Activated CD4-positive, alpha-beta memory T cell treated with anti-CD3 and anti-CD28 coated beads, Interleukin-2, amount 10 ng/mL, durations not matched to agents 7 days and 5 days (primary cell): ENCODE data around the gene GLI3. TPM values are rescaled to one million over a fixed set of nuclear protein-coding genes. Genes with fewer than 3 reads are reported as not detected.

ENCODE experiments used
- CTCF ChIA-PET: fragments of 350-600 bp; sonication (Branson Sonifier 250); formaldehyde crosslinking; loops from one replicate; lab custom pipeline; 2021; ENCODE audit warnings: antibody characterized with exemption, inconsistent platforms; lab: Charles Lee
- POLR2A ChIA-PET: fragments of 350-600 bp; sonication (Branson Sonifier 250); formaldehyde crosslinking; loops from one replicate; lab custom pipeline; 2021; ENCODE audit warnings: antibody characterized with exemption; lab: Charles Lee
- DNase-seq: peaks from one replicate; pipeline ENCODE4 v3.0.0-alpha.2; 2020
- H3K27ac Mint-ChIP-seq: one replicate; pipeline ENCODE4 v1.8.0; 2021; ENCODE audit warnings: mild to moderate bottlenecking, mixed read lengths
- H3K27me3 Mint-ChIP-seq: one replicate; pipeline ENCODE4 v1.8.0; 2021; ENCODE audit warnings: mixed read lengths
- H3K36me3 Mint-ChIP-seq: one replicate; pipeline ENCODE4 v1.8.0; 2021; ENCODE audit warnings: low read depth, mixed read lengths
- H3K4me1 Mint-ChIP-seq: one replicate; pipeline ENCODE4 v1.8.0; 2021; ENCODE audit warnings: mixed read lengths
- H3K4me3 Mint-ChIP-seq: one replicate; pipeline ENCODE4 v1.8.0; 2021; ENCODE audit warnings: mild to moderate bottlenecking, mixed read lengths
- H3K9me3 Mint-ChIP-seq: one replicate; pipeline ENCODE4 v1.8.0; 2021; ENCODE audit warnings: mixed read lengths
- total RNA-seq, 2 experiments: library from RNA; stranded (reverse); gene quantifications; one replicate each; pipeline ENCODE4 v1.2.3, GENCODE V29; 2021

GLI3 gene
- total RNA-seq, 2 experiments from 2014 or later = not detected

DNA sequence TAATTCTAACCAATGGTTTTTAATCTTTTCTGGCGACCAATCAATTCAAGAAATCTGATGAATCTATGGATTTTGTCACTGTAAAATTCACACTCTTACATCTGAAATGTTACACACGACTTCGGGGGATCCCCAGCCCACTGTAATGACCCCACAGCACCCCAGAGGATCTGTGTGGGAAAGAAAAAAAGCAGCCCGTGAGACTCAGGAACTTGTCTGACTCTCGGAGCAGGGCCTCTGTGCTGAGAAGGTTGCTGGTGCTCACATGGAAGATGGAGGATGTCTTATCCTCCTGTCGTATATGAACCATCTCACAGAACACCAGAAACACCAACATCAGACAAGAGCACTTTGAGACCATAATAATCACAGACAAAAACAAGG, 305.8 kb downstream of the GLI3 start:
- H3K4me3 Mint-ChIP-seq = no peak overlapping the region
- ChIA-PET POLR2A (no interaction called here), CTCF (no interaction called here)
- H3K27me3 Mint-ChIP-seq = peaks cover 15% of the 10 kb centered on the region
- H3K36me3 Mint-ChIP-seq = no peaks in the 10 kb centered on the region
- H3K27ac Mint-ChIP-seq = no peak overlapping the region
- no peaks in the 10 kb centered on the region for H3K9me3 Mint-ChIP-seq
- no peak for DNase-seq
- H3K4me1 Mint-ChIP-seq = peaks cover 3% of the 10 kb centered on the region

DNA sequence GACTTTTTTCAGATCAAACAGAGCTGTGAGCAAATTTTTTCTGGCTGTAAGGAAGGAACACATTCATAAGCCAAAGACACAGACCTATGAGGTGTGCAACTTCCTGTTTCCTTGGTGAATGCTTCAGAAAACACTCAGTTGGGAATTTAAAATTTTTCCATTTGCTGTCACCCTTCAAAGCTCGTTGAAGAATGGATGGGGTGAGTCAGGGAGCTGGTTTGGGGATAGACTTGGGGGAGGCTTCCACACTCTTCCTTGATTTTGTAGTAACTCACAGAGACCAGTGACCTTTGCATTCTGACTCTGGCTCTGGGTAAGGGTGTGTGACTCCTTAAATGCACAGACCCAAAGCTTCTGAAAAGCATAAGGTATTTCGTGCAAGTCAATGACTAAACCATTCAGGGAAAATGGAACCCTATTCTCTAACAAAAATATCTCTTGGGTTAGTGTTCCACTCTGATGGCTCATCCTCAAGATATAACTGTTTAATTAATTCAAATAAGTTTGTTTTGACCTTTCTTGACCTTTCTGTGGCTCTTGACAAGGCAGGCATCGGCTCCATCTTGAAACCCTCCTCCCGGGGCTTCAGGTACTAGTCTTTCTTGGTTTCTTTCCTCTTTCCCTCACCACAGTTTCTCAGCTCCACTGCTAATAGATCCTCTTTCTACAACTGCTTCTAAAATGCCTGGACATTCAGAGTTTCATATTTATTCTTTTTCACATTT, 306.3 kb downstream of the GLI3 start:
- H3K27me3 Mint-ChIP-seq = peaks cover 15% of the 10 kb centered on the region
- H3K27ac Mint-ChIP-seq = no peak overlapping the region
- H3K4me3 Mint-ChIP-seq = no peak overlapping the region
- H3K9me3 Mint-ChIP-seq = no peaks in the 10 kb centered on the region
- ChIA-PET CTCF (interaction anchor here (1.1 kb wide), 1 partner anchor 10 kb away, joined by 3 read pairs; no protein-coding TSS in a partner anchor), POLR2A (no interaction called here)
- H3K36me3 Mint-ChIP-seq = no peaks in the 10 kb centered on the region
- DNase-seq = no peak
- peaks cover 3% of the 10 kb centered on the region for H3K4me1 Mint-ChIP-seq

DNA sequence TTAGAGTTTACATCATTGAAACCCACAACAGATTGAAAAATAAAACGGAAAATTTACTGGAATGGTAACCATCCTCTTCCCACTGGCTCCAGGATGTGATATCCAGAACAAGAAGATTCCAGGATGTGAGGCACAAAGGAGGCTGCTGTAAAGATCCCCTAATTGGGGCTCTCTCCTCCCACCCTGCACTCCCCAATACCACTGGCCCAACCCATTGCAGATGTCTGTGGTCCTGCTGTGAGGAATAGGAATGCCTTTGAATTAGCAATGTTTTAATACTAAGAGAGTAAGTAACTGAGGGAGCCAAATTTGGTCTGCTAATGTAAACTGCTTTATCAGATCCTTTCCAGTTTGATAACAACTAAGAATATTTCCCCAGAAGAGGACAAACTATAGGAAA, 308.2 kb downstream of the GLI3 start:
- peaks cover 3% of the 10 kb centered on the region for H3K4me1 Mint-ChIP-seq
- ChIA-PET POLR2A (no interaction called here), CTCF (no interaction called here)
- no peaks in the 10 kb centered on the region for H3K9me3 Mint-ChIP-seq
- H3K27ac Mint-ChIP-seq = no peak overlapping the region
- DNase-seq = no peak
- H3K4me3 Mint-ChIP-seq = no peak overlapping the region
- H3K27me3 Mint-ChIP-seq = peaks cover 15% of the 10 kb centered on the region
- H3K36me3 Mint-ChIP-seq = no peaks in the 10 kb centered on the region

DNA sequence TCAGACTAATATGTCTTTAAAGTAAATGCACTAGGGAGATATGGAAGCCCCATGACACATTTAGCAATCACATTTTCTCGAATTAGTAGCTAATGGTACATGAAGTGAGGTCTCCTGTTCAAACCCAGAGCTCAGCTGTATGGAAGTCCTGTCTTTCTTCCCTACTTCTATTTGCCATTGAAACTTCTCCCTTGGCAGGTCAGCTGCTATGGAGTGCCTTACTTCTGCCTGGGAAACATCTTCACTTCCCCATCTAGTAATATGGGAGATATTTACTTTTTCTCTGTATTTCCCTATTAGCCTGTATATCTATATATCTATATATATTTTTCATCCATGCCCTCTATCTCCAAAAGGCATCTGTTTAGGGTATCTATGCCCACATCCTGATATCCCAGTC, 308.8 kb downstream of the GLI3 start:
- Mint-ChIP-seq H3K9me3 (no peaks in the 10 kb centered on the region), H3K36me3 (no peaks in the 10 kb centered on the region), H3K4me1 (peaks cover 3% of the 10 kb centered on the region), H3K4me3 (no peak overlapping the region), H3K27ac (no peak overlapping the region), H3K27me3 (peaks cover 15% of the 10 kb centered on the region)
- ChIA-PET POLR2A (no interaction called here), CTCF (no interaction called here)
- no peak for DNase-seq

DNA sequence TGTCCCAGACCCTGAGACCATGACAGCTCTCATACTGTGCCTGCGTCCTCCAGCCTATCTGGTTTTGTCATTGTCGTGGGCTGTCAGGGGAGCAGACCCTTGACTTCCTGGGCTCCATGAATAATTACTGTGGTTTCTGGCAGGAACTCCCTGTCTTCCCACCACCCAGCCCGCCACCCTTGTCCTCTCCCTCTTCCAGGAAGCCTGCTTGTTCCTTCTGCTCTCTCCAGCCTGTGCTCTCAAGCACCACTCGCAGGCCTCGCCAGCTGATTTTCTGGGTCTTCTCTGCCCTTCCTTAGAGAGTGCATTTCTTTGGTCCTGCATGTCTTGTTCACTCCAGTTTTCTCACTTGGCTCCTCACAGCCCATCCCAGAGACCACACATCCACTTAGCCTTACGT, 309.6 kb downstream of the GLI3 start:
- CTCF ChIA-PET = interaction anchor here (1.1 kb wide), 1 partner anchor 13 kb away, joined by 3 read pairs; no protein-coding TSS in a partner anchor
- Mint-ChIP-seq H3K9me3 (no peaks in the 10 kb centered on the region), H3K36me3 (no peaks in the 10 kb centered on the region), H3K4me3 (no peak overlapping the region), H3K27me3 (peaks cover 15% of the 10 kb centered on the region), H3K4me1 (peaks cover 3% of the 10 kb centered on the region), H3K27ac (no peak overlapping the region)
- DNase-seq = no peak
- POLR2A ChIA-PET = no interaction called here

DNA sequence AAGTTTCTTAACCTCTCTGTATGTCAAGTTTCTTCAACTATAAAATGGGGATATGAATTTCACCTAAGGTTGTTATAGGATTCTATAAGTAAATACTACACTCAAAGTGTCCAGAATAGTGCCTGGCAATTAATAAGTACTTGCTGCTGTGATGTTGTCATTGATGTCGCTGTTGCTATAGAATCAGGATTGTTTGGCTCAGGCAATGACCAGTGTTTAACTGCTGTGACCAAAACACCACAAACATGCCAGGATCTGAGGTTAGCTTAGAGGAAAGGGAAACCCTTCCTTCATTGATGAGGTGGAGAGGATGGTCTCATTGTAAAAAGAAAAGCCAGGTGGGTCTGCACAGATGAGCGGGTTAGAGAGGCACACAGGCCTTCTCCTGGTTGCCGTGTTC, 311.1 kb downstream of the GLI3 start:
- DNase-seq = no peak
- Mint-ChIP-seq H3K36me3 (no peaks in the 10 kb centered on the region), H3K4me1 (peaks cover 3% of the 10 kb centered on the region), H3K27me3 (peaks cover 19% of the 10 kb centered on the region), H3K4me3 (no peak overlapping the region), H3K9me3 (no peaks in the 10 kb centered on the region), H3K27ac (no peak overlapping the region)
- POLR2A ChIA-PET = no interaction called here
- CTCF ChIA-PET = no interaction called here

DNA sequence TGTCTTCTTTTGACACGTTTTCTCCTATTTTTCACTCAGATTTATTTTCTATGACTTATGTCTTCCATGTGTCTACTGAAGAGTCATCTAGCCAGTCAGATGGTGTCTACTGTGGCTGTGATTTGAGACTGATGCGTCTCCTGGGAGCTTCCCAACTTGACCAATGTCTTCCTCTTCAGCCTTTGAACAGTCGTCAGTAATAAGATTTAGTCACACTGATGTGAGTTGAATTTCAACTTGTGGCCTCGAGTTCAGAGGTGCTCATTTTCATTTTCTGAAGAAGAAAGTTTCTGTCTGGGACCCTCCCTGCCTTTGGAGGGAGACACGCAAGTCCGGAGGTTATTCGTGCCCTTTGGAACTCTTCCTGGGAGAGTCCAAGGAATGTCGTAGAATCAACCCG, 312.2 kb downstream of the GLI3 start:
- H3K27me3 Mint-ChIP-seq = peaks cover 28% of the 10 kb centered on the region
- no peak overlapping the region for H3K4me3 Mint-ChIP-seq
- ChIA-PET CTCF (no interaction called here), POLR2A (no interaction called here)
- H3K4me1 Mint-ChIP-seq = peaks cover 3% of the 10 kb centered on the region
- DNase-seq = no peak
- H3K36me3 Mint-ChIP-seq = no peaks in the 10 kb centered on the region
- no peak overlapping the region for H3K27ac Mint-ChIP-seq
- H3K9me3 Mint-ChIP-seq = no peaks in the 10 kb centered on the region

DNA sequence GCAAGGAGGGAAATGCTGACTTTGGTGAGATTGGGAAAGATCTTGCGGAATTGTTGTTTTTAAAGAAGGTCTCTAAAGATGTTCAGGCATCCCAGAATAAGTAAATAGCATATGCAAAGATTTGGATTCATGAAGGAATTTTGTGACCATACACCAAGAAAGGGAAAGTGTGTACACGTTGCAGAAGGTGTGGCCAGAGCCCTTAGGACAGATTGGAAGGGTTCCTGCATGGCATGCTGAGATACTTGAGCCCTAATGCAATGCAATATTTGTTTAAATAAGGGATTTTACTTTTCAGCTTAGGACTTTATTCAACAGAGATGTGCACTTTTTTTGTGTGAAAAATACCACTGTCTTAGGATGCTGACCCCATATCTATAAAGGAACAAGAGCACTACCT, 314.6 kb downstream of the GLI3 start:
- no peak overlapping the region for H3K27ac Mint-ChIP-seq
- peaks cover 28% of the 10 kb centered on the region for H3K27me3 Mint-ChIP-seq
- no peaks in the 10 kb centered on the region for H3K4me1 Mint-ChIP-seq
- POLR2A ChIA-PET = no interaction called here
- H3K4me3 Mint-ChIP-seq = no peak overlapping the region
- CTCF ChIA-PET = interaction anchor here (2.1 kb wide), 1 partner anchor 19 kb away, joined by 6 read pairs; no protein-coding TSS in a partner anchor
- no peaks in the 10 kb centered on the region for H3K9me3 Mint-ChIP-seq
- no peaks in the 10 kb centered on the region for H3K36me3 Mint-ChIP-seq
- no peak for DNase-seq

DNA sequence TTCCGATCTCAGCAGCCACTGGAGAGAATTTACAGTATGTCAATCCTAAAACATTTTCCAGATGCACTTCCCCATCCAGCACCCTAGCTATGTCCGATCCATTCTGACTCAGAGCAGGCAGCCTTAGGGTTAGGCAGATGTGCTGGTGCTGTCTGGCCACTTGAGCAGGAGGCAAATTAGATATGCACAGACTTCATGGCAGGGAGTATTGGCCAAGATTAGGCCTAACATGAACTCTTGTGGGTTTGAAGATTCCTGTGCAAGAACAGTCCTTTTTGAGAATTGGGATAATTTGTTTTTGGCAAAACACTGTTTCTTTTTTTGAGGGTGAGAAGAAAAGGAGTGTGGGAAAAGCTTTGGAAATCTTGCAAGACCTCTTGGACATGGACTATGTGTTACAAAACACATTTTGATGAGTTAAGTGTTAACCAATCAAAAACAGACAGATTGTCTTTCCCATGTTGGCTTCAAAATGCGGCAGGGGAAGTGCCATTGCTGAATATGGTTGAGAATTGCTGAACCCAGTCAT, 315.5 kb downstream of the GLI3 start:
- POLR2A ChIA-PET = no interaction called here
- Mint-ChIP-seq H3K27me3 (peaks cover 28% of the 10 kb centered on the region), H3K4me1 (no peaks in the 10 kb centered on the region), H3K4me3 (no peak overlapping the region), H3K27ac (no peak overlapping the region), H3K9me3 (no peaks in the 10 kb centered on the region), H3K36me3 (no peaks in the 10 kb centered on the region)
- no peak for DNase-seq
- CTCF ChIA-PET = interaction anchor here (2.1 kb wide), 1 partner anchor 19 kb away, joined by 6 read pairs; no protein-coding TSS in a partner anchor

DNA sequence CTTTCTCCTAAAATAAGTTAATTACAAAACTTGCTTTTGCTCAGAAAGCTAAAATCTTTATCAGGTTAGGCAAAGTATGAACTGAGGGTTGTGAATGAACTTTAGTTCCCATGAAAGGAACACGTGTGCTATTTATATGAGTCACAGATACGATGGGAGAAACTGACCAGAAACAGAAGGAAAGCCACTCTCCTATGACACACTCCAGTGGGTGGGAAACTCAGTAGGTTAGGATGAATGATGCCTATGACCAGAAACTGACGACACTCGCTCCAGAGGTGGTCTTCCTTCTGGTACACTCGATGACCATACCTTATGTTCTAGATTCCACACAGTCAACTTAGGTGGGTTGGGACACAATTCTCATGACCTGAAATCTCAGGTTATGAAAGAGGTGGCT, 318.4 kb downstream of the GLI3 start:
- H3K36me3 Mint-ChIP-seq = no peaks in the 10 kb centered on the region
- no peaks in the 10 kb centered on the region for H3K4me1 Mint-ChIP-seq
- peaks cover 31% of the 10 kb centered on the region for H3K27me3 Mint-ChIP-seq
- no peak for DNase-seq
- CTCF ChIA-PET = no interaction called here
- H3K4me3 Mint-ChIP-seq = no peak overlapping the region
- POLR2A ChIA-PET = no interaction called here
- no peaks in the 10 kb centered on the region for H3K9me3 Mint-ChIP-seq
- no peak overlapping the region for H3K27ac Mint-ChIP-seq

DNA sequence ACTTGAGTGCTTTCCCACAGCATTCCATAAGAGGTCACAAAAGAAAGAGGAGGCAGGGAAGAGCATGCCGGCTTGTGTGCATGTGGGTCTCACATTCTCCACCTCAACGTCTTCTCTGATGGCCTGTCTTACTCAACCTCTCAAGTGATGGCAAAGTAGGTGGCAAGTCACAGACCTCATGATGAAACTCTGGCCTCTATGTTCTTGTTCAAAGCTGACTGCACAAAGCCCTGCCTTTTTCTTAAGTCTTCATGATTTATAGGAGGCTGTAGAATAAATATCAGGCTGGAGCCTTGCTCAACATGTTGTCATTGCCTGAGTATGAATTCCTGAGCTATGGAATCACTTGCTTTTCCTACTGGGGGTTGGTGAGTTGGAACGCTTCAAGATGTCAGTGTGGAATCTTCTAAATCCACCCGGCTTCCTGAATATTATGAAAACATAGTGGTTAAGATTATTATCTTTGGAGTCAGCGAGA, 320.5 kb downstream of the GLI3 start:
- no peaks in the 10 kb centered on the region for H3K4me1 Mint-ChIP-seq
- ChIA-PET CTCF (no interaction called here), POLR2A (no interaction called here)
- H3K9me3 Mint-ChIP-seq = no peaks in the 10 kb centered on the region
- peaks cover 29% of the 10 kb centered on the region for H3K27me3 Mint-ChIP-seq
- no peaks in the 10 kb centered on the region for H3K36me3 Mint-ChIP-seq
- no peak for DNase-seq
- no peak overlapping the region for H3K4me3 Mint-ChIP-seq
- no peak overlapping the region for H3K27ac Mint-ChIP-seq

DNA sequence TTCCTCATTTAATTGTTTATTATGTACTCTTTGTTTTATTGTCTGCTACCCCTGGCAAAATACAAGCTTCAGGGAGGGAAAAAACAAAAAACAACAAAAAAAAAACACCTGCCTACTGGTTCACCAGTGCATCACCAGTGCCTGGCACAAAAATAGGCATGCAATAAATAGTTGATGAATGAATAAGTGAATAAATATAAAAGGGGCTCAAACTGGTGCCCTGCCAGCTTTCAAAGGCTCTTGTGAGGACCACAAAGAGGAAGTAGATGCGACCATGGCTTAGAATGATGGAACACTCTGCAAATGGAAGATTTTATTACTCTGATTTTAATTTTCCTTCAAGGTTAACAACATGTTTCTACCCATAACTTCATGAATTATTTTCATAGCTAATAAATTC, 321.1 kb downstream of the GLI3 start:
- POLR2A ChIA-PET = no interaction called here
- no peak for DNase-seq
- CTCF ChIA-PET = interaction anchor here (1.8 kb wide), 1 partner anchor 26 kb away, joined by 5 read pairs; no protein-coding TSS in a partner anchor
- Mint-ChIP-seq H3K9me3 (no peaks in the 10 kb centered on the region), H3K27me3 (peaks cover 25% of the 10 kb centered on the region), H3K36me3 (no peaks in the 10 kb centered on the region), H3K4me1 (no peaks in the 10 kb centered on the region), H3K4me3 (no peak overlapping the region), H3K27ac (no peak overlapping the region)

DNA sequence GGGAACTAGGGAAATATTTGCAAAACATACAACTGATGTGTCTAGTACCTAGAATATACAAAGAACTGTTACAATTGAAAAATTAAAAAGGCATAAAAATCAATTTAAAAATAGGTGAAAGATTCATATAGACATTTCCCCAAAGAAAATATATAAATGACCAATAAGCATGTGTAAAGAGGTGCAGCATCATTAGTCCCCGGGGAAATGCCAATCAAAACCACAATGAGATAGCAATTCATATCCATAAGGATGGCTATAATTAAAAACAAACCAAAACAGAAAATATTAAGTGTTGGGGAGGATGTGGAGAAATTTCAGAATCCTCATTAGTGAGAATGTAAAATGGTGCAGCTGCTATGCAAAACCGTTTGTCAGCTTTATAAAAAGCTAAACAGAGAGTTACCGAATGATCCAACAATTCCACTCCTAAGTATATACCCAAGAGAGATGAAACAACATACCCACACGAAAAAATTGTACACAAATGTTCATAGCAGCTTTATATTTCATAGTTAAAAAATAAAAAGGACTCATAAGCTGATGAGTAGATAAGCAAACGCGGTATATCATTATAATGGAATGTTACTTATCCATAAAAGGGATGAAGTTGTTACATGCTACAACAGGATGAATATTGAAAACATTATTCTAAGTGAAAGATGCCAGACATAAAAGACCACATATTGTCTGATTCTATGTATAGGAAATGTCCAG, 324.0 kb downstream of the GLI3 start:
- no peak overlapping the region for H3K27ac Mint-ChIP-seq
- no peaks in the 10 kb centered on the region for H3K9me3 Mint-ChIP-seq
- no peaks in the 10 kb centered on the region for H3K36me3 Mint-ChIP-seq
- CTCF ChIA-PET = interaction anchor here (0.7 to 1.3 kb wide), 2 partner anchors 30 to 1660 kb away, joined by 3 read pairs; no protein-coding TSS in a partner anchor
- DNase-seq = no peak
- no peak overlapping the region for H3K4me3 Mint-ChIP-seq
- peaks cover 12% of the 10 kb centered on the region for H3K27me3 Mint-ChIP-seq
- POLR2A ChIA-PET = no interaction called here
- H3K4me1 Mint-ChIP-seq = no peaks in the 10 kb centered on the region
